ENCODE data around the gene SHMT1.

Gene SHMT1

DNA sequence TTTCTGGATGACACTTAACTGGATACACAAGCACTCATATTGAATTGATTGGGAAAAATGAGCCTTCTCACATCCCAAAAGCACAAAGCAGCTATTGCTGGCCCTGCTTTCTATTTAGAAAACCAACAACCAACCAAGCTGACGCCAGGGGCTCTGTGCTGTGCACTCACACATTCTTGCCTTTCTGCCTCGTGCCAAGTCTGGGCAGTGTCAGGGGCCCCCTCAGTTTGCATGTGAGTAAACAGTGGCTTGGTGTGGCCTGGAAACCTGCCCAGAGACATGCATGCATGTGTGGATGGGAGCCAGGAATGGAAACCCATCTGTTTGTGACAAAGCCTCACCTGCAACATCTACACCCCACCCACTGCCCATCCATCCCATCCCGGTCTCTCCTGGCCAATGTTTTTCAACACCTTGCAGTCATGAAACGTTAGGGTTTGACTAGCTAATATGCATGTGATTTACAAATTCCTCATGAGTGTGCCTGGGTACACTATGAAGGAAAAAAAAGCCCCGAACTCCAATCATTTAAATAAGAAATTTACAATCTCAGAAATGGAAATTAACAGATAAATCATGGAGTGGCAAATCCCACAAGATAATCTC is 82.5 kb downstream of the SHMT1 start:
- no peak for DNase-seq

DNA sequence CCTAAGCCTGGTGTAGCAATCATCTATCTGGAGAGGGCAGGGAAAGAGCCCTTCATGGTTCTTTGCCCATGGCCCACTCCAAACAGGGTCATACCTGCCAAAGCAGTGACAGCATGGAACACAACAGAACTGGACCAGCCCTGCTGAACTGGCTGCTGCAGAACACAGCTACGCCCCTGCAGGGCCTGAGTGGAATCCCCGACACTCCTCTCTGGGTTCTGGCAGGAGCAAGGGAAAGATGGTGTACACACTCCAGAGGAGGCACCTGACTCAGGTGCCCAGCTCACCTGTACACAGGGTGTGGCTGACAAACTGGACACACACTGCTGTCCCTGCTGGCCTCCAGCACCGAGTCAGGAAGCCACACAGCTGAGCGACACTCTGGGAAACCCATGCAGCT is 83.1 kb downstream of the SHMT1 start:
- no peak for DNase-seq

DNA sequence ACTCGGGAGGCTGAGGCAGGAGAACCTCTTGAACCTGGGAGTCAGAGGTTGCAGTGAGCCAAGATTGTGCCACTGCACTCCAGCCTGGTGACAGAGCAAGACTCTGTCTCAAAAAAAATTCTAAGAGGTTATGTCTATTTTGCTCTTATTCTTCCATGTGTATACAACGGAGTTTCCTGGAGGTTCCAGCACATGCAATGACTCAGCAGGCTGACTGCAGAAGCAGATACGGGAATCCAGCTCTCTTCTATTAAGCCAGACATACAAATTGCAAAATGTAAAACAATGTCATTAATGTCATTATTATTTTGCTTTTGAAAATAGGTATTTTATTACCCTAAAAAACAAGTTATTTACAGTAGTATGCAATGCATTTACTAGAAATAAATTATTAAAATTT is 84.5 kb downstream of the SHMT1 start:
- no peak for DNase-seq

All from activated CD4-positive, CD25-positive, alpha-beta regulatory T cell treated with anti-CD3 and anti-CD28 coated beads, Interleukin-2, amount 50 U/mL, for 72 hours (primary cell).